Germinal center (tissue), 1 donor: ENCODE measurements around the gene ZNF575.
"Not testable (repeated sequence)": the region's sequence is repeated elsewhere in the genome, so short reads cannot be mapped to it uniquely, and the experiment has no call there.

Experiments
- DNase-seq: peaks from one replicate; pipeline ENCODE4 v3.0.0; 2012; ENCODE audit warnings: mixed read lengths, low spot score

ZNF575 gene

DNA sequence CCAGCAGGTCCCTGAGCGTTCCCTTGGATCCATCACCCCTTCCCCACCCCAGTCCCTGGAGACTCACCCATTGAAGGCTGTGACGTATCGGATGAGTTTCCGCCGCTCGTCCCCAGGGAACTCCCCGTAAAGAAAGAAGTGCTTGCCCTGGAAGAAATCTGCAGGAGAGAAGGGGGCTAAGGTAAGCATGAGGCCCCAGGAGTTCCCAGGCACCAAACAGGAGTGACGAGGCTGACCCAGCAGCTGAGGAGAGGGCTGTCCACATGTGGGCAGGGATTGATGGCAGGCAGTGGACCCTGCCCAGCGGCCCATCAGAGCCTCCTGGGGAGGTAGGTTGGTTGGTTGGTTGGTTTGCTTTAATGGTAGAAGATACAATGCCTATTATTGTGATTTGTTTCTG, 11.1 kb downstream of the ZNF575 start:
- no peak for DNase-seq

DNA sequence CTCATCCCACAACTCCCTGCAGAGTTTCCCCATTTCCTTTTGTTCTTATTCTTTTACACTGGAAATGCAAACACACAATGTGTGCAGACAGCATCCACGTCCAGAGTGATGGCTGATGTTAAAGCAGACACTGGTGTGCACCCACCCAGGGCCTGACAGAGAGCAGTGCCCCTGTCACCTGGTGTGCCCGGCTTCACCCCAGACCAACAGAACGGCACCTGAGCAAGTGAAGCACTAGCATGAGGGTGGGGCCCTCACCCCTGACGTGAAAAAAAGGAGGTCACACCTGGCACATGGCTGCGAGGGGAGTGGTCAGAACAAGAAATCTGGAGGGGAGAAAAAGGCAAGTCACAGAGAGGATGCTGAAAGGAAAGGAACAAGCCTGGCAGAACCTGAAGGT, 12.3 kb downstream of the ZNF575 start:
- DNase-seq = no peak

DNA sequence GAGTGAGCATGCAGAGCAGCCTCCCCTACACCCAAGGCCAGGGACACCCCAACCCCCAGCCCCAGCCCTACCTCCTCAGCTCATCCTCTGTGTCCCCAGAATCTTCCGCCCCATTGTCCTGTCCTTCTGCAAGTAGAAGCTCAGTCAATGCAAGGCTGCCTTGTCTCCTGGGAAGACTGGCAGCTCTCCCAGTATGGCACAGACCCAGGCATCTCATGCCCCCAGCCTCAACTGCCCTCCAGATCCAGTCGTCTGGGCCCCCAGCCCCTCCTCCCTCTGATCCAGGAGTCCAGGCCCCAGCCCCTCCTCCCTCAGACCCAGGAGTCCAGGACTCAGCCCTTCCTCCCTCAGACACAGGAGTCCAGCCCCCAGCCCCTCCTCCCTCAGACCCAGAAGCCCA, 13.0 kb downstream of the ZNF575 start:
- DNase-seq = no peak

DNA sequence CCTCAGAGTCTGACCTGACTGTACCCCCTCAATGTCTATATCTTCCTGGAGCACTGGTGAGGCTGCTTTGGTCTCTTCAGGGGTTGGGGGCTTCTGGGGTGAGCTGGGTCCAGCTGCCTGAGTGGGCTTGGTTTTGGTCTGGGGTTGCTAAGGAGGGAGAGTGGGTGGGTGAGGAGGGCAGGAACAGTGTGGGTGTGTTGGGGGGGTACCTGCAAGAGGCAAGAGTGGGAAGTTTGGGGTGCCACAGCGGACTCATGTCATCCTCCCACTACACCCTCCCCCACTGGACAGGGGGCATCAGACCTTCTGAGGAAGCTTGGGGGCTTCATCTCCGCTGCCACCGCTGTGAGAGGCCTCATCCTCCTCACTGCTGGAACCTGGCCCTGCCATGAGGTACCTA, 13.6 kb downstream of the ZNF575 start:
- no peak for DNase-seq

DNA sequence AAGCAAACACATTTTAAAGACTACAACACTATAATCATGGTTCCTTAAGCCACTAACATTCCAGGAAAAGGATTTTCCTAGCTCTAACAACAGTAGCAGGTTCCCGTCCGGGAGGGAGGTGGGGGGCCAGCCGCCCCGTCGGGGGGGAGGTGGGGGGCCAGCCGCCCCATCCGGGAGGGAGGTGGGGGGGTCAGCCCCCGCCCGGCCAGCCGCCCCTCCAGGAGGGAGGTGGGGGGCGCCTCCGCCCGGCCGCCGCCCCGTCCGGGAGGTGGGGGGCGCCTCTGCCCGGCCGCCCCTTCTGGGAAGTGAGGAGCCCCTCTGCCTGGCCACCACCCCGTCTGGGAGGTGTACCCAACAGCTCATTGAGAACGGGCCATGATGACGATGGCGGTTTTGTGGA, 14.9 kb downstream of the ZNF575 start:
- not testable (repeated sequence) for DNase-seq

DNA sequence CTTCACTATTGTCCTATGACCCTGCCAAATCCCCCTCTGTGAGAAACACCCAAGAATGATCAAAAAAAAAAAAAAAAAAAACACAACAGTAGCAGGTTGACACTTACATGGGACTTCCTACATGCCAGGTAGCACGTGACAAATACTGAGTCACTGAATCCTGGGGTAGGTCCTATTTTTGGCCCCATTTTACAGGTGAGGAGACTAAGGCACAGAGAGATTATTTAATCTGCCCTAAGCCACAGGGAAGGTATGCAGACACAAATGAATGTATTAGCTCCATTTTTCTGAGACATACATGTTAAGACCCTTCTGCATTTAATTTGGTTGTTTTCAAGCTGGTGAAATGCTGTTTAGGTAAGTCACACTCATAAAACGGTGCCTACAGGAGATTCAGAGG, 15.7 kb downstream of the ZNF575 start:
- no peak for DNase-seq

DNA sequence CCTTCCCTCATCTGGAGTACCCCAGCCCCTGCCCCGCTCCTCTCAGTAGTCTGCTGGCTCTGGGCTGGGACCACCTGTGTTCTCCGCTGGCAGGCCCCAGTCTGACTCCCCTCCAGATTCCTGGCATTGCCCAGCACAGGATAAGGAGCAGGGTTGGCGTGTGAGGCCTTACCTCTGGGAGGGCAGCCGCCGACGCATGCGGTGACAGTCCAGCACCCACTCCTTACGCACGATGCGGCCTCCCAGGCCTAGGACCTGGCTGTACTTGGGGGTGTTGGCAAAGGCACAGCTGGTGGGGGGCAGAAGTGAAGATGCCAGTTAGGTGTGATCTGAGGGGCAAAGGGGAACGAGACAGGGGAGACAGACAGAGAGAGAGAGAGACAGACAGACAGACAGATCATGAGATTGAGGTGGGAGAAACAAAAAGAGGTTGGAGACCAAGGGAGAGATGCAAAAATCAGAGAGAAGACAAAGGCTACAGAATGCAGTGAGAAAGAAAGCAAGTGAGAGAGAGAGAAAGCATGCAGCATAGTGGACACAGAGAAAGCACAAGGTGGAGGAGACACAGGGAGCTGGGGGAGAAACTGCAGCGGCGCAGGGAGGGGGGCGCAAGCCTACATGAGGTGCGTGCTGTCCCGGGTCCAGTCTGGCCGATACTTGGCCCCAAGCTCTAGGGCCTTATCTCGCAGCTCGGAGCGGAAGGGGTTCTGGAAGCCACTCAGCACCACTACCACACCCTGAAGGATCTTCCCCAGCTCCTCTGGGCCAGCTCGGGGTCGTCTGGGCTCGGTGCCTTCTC, 18.6 kb downstream of the ZNF575 start:
- DNase-seq = no peak

DNA sequence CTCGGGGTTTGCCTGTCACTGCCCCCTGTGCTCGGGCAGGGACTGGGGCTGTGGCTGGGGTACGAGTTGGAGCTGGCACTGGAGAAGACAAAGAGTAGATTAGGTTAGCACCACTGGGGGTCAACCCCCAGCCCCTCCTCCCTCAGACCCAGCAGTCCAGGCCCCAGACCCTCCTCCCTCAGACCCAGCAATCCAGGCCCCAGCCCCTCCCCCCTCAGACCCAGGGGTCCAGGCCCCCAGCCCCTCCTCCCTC, 19.1 kb downstream of the ZNF575 start:
- DNase-seq = no peak

DNA sequence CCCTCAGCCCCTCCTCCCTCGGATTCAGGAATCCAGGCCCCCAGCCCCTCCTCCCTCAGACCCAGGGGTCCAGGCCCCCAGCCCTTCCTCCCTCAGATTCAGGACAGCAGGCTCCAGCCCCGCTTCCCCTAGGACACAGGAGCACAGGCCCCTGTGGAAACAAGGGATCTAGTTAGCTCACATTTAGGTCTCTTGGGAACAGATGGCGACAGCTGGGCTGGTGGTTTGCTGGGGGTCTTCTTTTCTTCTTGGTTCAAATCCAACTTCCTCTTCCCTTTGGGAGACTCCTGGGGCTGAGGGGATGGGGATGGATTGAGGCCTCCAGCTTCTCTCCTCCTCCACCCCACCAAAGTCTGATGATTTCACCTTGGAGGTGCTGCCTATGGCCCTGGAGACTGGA, 19.6 kb downstream of the ZNF575 start:
- DNase-seq = no peak

DNA sequence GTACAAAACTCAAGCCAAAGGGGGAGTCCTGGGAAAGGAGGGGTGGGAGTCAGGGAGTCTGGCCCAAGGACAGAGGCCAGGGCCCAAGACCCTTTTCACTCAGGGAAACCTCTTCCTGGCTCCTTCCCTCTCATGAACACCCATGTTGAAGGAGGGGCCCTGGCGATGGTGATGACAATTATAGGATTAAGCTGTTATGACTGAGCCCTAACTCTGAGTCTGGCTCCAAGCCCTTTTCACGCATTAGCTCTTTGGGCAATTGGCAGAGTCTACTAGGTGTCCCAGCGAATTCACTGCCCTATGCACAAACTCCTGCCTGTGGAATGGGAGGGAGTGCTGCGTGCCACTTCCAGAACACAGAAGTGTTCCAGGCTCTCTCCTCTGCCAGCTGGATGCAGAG, 20.7 kb downstream of the ZNF575 start:
- no peak for DNase-seq

DNA sequence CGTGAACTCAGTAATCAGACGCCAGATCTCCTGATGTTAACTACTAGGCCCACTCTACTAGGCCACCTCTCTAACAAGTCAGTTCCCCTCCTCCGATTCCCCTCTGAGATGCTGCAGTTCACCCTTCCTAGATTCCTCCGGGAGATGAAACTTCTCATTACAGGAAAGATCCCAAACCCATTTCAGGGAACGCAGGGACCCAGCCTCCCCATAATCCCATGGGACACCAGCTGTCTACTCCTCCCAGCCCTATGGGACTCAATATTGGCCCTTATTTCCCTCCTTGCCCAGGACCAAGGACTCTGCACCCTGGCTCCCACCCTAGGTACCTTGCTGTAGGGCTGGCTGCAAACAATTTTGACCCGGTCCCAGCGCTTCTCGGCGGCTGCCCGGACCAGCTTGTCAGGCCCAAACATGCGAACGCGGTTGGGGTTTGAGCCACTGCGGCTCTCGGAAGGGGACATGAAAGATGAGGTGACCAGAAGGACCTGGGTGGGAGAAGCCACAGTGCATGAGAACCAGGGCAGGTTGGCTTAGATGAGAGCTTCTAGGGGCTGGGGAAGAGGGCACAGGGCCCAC, 21.4 kb downstream of the ZNF575 start:
- no peak for DNase-seq

DNA sequence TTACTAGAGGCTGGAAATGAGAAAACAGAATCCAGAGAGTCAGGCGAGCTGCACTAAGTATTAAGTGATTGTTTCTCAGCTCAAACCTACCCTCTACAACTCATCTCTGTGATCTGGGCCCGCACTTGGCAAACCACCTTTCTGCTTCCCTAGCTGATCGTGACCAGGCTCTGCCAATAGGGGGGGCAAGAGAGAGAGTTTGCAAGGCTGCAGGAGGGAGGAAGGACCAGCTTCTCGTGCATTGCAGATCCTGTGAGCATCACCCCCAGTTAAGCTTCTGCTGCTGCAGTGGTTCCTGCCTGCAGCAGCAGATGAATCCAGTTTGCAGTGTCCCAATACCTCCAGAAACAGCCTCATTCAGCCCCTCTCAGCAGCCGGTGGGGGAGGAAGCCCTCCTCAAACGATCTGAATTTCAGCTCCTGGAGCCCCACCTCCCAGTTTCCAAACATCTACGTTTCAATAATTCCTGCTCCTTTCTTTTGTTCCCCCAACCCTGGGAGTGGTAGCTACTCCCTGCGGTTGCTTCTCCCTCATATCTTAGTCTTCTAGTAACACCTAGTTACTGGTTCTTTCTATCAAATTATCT, 22.3 kb downstream of the ZNF575 start:
- DNase-seq = peak; percentile 80

DNA sequence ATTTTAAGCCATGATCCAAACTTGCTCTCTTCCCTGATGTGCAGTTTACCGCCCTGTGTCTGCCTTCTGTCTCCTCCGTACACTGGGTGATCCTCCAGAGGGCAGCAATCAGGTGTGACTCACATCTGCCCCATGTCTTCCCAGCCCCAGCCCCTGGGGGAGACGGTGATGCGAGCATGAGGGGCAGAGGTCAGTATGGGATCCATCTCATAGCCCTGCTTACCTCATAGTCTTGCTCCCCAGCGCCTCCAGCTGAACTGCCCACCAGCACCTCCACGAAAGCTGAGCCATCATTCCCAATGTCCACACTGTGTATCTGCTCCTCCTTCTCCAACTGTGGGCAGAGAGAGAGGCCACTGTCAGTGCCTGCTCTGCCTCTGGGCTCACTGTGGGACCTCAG, 27.7 kb downstream of the ZNF575 start:
- DNase-seq = no peak

DNA sequence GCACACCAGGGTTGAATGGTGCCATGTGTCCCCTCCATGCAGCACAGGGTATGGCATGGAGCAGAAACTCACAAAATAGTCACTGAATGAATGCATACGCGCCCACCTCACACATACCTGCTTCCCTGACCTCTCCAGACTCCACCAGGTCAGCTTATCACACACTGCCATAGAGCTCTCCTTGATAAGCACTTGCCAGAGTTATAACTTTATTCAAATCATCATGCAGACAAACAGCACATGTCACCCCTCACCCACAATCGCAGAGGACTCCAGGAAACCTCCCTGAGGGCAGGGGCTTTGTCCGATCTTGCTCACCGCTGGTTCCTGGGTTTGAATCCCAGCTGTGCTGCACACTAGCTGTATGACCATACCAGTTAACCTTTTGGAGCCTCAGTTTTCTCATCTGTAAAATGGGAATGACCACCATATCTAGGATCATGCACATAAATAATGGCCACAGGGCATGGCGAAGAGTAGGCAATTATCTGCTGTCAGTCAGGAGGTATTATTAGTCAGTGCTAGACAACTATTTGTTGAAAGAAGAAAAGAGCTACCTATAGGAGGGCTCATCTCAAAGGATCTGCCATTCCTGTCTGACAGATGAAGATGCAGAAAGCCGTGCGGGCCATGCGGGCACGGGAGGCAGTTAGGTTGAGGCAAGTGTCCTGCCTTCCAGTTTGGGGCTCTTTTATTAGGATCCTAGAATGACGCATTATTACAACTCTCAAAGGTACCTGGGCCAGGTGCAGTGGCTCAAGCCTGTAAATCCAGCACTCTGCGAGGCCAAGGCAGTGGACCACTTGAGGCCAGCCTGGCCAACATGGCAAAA, 28.4 kb downstream of the ZNF575 start:
- DNase-seq = no peak

DNA sequence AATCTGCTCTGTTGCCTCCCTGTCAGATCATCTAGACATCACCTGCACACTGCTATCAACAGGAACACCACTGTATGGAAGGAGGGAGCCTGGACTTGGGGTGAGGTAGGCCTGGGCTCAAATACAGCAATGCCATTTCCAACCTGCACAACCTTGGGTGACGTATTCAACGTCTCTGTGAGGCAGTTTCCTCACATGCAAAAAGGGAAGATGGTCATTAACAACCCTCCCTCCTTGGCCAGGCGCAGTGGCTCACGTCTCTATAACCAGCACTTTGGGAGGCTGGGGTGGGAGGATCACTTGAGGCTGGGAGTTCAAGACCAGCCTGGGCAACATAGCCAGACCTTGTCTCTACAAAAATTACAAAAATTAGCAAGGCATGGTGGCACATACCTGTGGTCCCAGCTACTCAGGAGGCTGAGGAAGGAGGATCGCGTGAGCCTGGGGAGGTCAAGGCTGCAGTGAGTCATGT, 29.3 kb downstream of the ZNF575 start:
- no peak for DNase-seq

DNA sequence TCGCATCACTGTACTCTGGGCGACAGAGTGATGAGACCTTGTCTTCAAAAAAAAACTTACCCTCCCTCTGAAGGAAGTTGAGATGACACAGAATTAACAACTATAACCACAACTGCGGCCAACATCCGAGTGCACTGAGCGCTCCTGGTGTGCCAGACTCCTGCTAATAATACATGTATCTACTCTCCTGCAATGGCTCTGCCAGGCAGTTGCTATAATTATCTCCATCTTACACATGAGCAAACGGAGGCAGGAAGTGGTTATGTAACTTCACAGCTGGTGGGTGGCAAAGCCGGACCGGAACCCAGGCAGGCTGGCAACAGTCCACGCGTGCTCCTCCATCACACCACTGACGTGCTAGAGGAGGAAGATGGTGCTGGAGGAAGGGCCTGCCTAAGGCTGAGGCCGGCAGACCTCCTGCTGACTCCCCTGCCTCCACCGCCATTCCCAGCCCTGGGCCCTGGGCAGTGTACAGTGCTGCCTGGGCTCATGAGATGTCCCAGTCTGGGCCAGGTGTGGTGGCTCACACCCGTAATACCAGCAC, 29.8 kb downstream of the ZNF575 start:
- peak; percentile 69 for DNase-seq

DNA sequence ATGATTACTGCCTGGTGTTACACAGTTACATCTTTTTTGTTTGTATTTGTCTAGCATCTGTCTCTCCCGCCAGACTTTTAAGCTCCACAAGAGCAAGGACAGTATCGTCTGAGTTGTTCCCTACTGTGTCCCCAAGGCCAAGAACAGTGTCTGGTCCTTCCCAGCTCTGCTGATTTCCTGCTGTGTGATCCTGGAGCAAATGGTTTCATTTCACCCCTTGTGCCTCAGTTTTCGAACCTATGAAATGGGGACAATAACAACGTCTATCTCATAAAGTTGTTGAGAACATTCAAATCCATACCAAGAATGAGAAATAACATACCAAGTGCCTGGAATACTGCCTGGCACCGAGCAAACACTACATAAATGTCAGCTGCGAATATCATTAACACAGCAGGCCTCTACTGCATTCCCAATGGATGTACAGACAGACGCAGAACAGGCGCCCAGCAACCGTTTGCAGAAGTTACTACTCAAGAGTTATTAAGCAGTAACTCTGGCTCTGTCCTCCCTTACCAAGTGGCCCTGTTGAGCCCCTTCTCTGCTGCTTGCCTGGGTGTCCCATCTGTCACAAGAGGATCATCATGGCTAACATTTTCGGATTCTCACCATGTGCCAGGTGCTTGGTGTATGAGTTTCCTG, 30.9 kb downstream of the ZNF575 start:
- no peak for DNase-seq

DNA sequence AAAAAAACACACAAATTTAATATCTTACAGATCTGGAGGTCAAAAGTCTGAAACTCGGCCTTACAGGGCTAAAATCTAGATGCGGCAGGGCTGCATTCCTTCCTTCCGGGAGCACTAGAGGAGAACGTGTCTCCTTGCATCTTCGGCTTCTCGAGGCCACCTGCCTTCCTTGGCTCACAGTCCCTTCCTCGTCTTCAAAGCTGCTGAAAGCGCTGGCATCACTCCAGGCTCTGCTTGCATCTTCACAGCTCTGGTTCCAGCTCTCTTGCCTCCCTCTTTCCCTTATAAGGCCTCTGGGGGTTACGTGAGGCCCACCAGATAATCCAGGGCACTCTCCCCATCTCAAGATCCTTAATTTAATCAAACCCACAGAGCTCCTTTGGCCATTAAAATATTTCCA, 31.8 kb downstream of the ZNF575 start:
- no peak for DNase-seq

DNA sequence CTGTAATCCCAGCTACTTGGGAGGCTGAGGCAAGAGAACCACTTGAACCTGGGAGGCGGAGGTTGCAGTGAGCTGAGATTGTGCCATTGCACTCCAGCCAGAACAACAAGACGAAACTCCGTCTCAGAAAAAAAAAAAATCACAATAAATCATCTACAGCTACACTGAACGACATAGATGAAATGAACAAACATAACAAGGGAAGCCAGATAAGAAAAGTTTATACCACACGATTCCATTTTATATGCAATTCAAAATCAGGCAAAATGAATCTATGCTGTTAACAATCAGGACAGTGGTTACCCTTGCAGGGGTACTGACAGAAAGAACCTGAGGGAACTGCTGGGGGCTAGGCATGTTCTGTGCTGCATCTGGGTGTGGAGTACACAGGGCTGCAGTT, 36.7 kb downstream of the ZNF575 start:
- DNase-seq = no peak

DNA sequence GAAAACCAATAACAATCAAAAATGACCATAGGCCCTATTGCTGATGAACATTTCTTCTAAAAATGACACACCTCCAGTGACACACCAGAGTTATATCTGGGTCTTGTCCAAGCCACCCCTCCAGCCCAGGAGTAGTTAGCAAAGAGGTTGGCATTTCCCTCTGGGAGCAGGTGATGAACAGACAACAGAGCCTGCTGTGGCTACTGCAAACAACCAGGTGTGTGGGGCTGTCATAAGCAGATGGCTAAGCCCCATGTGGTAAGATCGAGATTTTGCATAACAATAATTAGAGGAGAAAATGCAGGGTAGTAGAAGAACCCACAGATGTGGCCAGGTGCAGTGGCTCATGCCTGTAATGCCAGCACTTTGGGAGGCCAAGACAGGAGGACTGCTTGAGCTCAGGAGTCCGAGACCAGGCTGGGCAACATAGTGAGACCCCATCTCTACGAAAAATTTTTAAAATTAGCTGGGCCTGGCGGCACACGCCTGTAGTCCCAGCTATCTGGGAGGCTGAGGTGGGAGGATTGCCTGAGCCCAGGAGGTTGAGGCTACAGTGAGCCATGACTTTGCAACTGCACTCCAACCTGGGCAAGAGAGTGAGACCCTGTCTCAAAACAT, 37.3 kb downstream of the ZNF575 start:
- DNase-seq = no peak

DNA sequence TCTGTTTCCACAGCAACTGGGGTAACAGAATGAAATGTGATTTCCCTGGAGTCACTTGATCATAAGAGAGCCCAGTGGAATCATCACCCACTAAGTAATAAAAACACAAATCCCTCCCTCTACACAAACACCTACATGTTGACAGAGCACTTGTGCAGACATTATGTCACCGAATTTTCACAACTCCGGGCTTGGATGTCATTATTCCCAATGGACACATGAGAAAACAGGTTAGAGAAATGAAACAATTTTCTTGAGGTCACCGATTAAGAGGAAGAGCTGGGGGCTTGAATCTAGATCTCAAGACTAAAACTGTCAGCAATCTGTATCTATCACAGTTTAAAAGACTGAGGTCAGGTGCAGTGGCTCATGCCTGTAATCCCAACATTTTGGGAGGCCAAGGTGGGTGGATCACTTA, 39.2 kb downstream of the ZNF575 start:
- DNase-seq = no peak
